ENCODE results near the gene PDCD6IP.
"Not testable (repeated sequence)": the region's sequence is repeated elsewhere in the genome, so short reads cannot be mapped to it uniquely, and the experiment has no call there.

Gene PDCD6IP

GRCh38 chr3:33792167-33792892 is 6.1 kb upstream of the PDCD6IP start:
- DNase-seq = no peak

- no peak for DNase-seq
Measured at GRCh38 chr3:33795131-33795530, 3.3 kb upstream of the PDCD6IP start.

- no peak for DNase-seq
Measured at GRCh38 chr3:33795856-33796536, 2.4 kb upstream of the PDCD6IP start.

GRCh38 chr3:33798113-33798417 is 365 bp upstream of the PDCD6IP start:
- no peak for DNase-seq

GRCh38 chr3:33799202-33799551 is 747 bp downstream of the PDCD6IP start:
- DNase-seq = no peak

GRCh38 chr3:33803252-33803651 is 4.8 kb downstream of the PDCD6IP start:
- DNase-seq = no peak

- DNase-seq = no peak
Measured at GRCh38 chr3:33803894-33804526, 5.6 kb downstream of the PDCD6IP start.

- no peak for DNase-seq
Measured at GRCh38 chr3:33807191-33807590, 8.8 kb downstream of the PDCD6IP start.

GRCh38 chr3:33808559-33808958 is 10.1 kb downstream of the PDCD6IP start:
- no peak for DNase-seq

GRCh38 chr3:33810545-33810944 is 12.1 kb downstream of the PDCD6IP start:
- DNase-seq = no peak

GRCh38 chr3:33821989-33822388 is 23.6 kb downstream of the PDCD6IP start:
- no peak for DNase-seq

- DNase-seq = no peak
Measured at GRCh38 chr3:33823821-33824220, 25.4 kb downstream of the PDCD6IP start.

GRCh38 chr3:33825111-33825510 is 26.7 kb downstream of the PDCD6IP start:
- DNase-seq = no peak

- DNase-seq = no peak
Measured at GRCh38 chr3:33826206-33826605, 27.8 kb downstream of the PDCD6IP start.

GRCh38 chr3:33826688-33827087 is 28.3 kb downstream of the PDCD6IP start:
- DNase-seq = no peak

- no peak for DNase-seq
Measured at GRCh38 chr3:33829720-33830119, 31.3 kb downstream of the PDCD6IP start.

- no peak for DNase-seq
Measured at GRCh38 chr3:33831053-33831452, 32.6 kb downstream of the PDCD6IP start.

- peak; percentile 14 for DNase-seq
Measured at GRCh38 chr3:33833408-33834095, 35.1 kb downstream of the PDCD6IP start.

- DNase-seq = no peak
Measured at GRCh38 chr3:33834096-33834453, 35.6 kb downstream of the PDCD6IP start.

GRCh38 chr3:33837182-33837581 is 38.8 kb downstream of the PDCD6IP start:
- DNase-seq = not testable (repeated sequence)

GRCh38 chr3:33839283-33839682 is 40.9 kb downstream of the PDCD6IP start:
- DNase-seq = no peak

GRCh38 chr3:33840179-33840578 is 41.7 kb downstream of the PDCD6IP start:
- DNase-seq = no peak

- DNase-seq = no peak
Measured at GRCh38 chr3:33848624-33849347, 50.4 kb downstream of the PDCD6IP start.

Data from activated CD4-positive, alpha-beta T cell treated with anti-CD3 and anti-CD28 coated beads, Interleukin-2, amount 50 U/mL, for 16 hours (primary cell).